GM10248 (cell line): Measurements from ENCODE around the gene KIAA1549.

ENCODE experiments used
- CTCF ChIA-PET: fragments of 300-600 bp; sonication (Branson Sonifier 250); formaldehyde crosslinking; extraction: SDS; loops from one replicate; lab custom pipeline; 2021; ENCODE audit warnings: antibody characterized with exemption; lab: Yijun Ruan, JAX
- POLR2A ChIA-PET: fragments of 350-650 bp; sonication (Branson Sonifier 250); formaldehyde crosslinking; extraction: SDS; loops from one replicate; lab custom pipeline; 2020; ENCODE audit warnings: antibody characterized with exemption; lab: Yijun Ruan, JAX
- DNase-seq: peaks from one replicate; pipeline ENCODE4 v3.0.0; 2012; ENCODE audit errors: extremely low spot score
- TF ChIP-seq, protein P1 (sequence below): IDR thresholded peaks from 2 replicates; pipeline ENCODE4 v1.5.1; 2012; ENCODE audit warnings: mild to moderate bottlenecking, low read depth; ENCODE audit errors: extremely low read depth, missing control alignments, control extremely low read depth

The KIAA1549 gene

GRCh38 chr7:138829335-138829734 lies 151.9 kb downstream of the KIAA1549 start:
- TF ChIP-seq, protein P1, sequence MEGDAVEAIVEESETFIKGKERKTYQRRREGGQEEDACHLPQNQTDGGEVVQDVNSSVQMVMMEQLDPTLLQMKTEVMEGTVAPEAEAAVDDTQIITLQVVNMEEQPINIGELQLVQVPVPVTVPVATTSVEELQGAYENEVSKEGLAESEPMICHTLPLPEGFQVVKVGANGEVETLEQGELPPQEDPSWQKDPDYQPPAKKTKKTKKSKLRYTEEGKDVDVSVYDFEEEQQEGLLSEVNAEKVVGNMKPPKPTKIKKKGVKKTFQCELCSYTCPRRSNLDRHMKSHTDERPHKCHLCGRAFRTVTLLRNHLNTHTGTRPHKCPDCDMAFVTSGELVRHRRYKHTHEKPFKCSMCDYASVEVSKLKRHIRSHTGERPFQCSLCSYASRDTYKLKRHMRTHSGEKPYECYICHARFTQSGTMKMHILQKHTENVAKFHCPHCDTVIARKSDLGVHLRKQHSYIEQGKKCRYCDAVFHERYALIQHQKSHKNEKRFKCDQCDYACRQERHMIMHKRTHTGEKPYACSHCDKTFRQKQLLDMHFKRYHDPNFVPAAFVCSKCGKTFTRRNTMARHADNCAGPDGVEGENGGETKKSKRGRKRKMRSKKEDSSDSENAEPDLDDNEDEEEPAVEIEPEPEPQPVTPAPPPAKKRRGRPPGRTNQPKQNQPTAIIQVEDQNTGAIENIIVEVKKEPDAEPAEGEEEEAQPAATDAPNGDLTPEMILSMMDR = no peak
- POLR2A ChIA-PET = no interaction called here
- DNase-seq = no peak
- CTCF ChIA-PET = interaction anchor here (1.7 kb wide), 1 partner anchor 14 kb away, joined by 4 read pairs; no protein-coding TSS in a partner anchor

GRCh38 chr7:138828302-138828701 lies 152.9 kb downstream of the KIAA1549 start:
- ChIA-PET CTCF (interaction anchor here (0.6 to 1.7 kb wide), 2 partner anchors 13 to 58 kb away, joined by 3 to 4 read pairs; no protein-coding TSS in a partner anchor), POLR2A (no interaction called here)
- DNase-seq = no peak
- TF ChIP-seq, protein P1 = no peak

- POLR2A ChIA-PET = no interaction called here
- CTCF ChIA-PET = no interaction called here
Measured at GRCh38 chr7:138825049-138825721, 156.0 kb downstream of the KIAA1549 start.

GRCh38 chr7:138822867-138823535 lies 158.2 kb downstream of the KIAA1549 start:
- ChIA-PET POLR2A (no interaction called here), CTCF (interaction anchor here (1.4 kb wide), 1 partner anchor 11 kb away, joined by 3 read pairs; no protein-coding TSS in a partner anchor)
- TF ChIP-seq, protein P1 = no peak
- DNase-seq = no peak

More at GRCh38 chr7:138825049-138825721, 156.0 kb downstream of the KIAA1549 start:
- TF ChIP-seq, protein P1 = no peak
- no peak for DNase-seq

DNA sequence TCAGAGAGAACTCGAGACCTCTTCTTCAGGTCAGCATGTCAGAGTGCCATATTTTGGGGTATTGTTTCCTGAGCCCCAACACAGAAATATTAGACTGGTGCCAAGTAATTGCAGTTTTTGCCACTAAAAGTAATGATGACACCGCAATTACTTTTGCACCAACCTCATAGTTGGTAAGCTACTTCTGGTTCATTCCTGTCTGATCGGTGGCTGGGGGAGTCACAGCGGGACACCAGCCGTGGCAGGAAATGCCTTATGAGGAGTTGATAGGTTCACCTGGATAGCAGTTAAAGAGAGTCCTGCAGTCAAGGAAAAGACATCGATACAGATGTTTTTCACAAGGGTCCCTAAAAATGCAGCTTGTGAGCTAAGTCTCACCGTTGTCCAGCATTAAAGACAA lies 159.3 kb downstream of the KIAA1549 start:
- no peak for DNase-seq
- POLR2A ChIA-PET = no interaction called here
- CTCF ChIA-PET = interaction anchor here (1.4 kb wide), 1 partner anchor 10 kb away, joined by 3 read pairs; no protein-coding TSS in a partner anchor
- TF ChIP-seq, protein P1 = no peak

- DNase-seq = no peak
- TF ChIP-seq, protein P1 = no peak
- ChIA-PET CTCF (no interaction called here), POLR2A (no interaction called here)
Measured at GRCh38 chr7:138819625-138820024, 161.6 kb downstream of the KIAA1549 start.
